ENCODE data around the gene CCDC88C. TPM values are rescaled to one million over a fixed set of nuclear protein-coding genes. Genes with fewer than 3 reads are reported as not detected.

Gene CCDC88C
- total RNA-seq, 6 experiments from 2014 or later: 0.09 to 0.61 (median 0.19) TPM; not detected in 3

- no peak for DNase-seq
- Mint-ChIP-seq H3K27me3 (ENCODE audit: insufficient read depth) (peaks cover 44% of the 10 kb centered on the region), H3K9me3 (no peaks in the 10 kb centered on the region), H3K27ac (no peak overlapping the region), H3K36me3 (ENCODE audit: low read depth) (no peaks in the 10 kb centered on the region), H3K4me1 (ENCODE audit: low read depth) (no peaks in the 10 kb centered on the region), H3K4me3 (no peak overlapping the region)
- TF ChIP-seq, protein P1, sequence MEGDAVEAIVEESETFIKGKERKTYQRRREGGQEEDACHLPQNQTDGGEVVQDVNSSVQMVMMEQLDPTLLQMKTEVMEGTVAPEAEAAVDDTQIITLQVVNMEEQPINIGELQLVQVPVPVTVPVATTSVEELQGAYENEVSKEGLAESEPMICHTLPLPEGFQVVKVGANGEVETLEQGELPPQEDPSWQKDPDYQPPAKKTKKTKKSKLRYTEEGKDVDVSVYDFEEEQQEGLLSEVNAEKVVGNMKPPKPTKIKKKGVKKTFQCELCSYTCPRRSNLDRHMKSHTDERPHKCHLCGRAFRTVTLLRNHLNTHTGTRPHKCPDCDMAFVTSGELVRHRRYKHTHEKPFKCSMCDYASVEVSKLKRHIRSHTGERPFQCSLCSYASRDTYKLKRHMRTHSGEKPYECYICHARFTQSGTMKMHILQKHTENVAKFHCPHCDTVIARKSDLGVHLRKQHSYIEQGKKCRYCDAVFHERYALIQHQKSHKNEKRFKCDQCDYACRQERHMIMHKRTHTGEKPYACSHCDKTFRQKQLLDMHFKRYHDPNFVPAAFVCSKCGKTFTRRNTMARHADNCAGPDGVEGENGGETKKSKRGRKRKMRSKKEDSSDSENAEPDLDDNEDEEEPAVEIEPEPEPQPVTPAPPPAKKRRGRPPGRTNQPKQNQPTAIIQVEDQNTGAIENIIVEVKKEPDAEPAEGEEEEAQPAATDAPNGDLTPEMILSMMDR (IDR thresholded peaks at IDR 0.05): no peak
Observed at GRCh38 chr14:91360490-91361232, 57.0 kb downstream of the CCDC88C start.

DNA sequence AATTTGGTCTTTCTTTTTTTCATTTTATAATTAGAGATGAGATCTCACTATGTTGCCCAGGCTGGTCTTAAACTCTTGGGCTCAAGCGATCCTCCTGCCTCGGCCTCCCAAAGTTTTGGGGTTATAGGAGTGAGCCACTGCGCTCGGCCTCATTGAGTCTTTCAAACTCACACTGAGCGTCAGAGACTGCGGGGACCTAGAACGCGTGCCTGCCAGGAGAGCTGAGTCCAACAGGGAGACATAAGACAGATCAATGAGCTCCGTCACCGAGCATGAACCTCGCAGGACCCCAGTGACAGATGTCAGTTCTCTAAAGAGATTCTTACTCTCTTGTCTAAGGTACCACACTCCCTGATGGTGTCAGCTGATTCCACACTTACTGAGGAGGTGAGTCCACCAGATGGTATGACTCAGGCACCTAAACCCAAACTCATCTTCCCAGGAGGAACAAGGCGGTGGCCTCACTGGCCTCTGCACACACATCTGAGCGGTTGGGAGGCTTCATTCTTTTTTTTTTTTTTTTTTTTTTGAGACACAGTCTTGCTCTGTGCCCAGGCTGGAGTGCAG, 58.9 kb downstream of the CCDC88C start:
- Mint-ChIP-seq H3K27me3 (ENCODE audit: insufficient read depth) (peaks cover 47% of the 10 kb centered on the region), H3K4me3 (no peak overlapping the region), H3K27ac (no peak overlapping the region), H3K4me1 (ENCODE audit: low read depth) (no peaks in the 10 kb centered on the region), H3K36me3 (ENCODE audit: low read depth) (no peaks in the 10 kb centered on the region), H3K9me3 (no peaks in the 10 kb centered on the region)
- DNase-seq: no peak
- TF ChIP-seq, protein P1 (IDR thresholded peaks at IDR 0.05): no peak

- Mint-ChIP-seq H3K9me3 (no peaks in the 10 kb centered on the region), H3K4me3 (no peak overlapping the region), H3K4me1 (ENCODE audit: low read depth) (no peaks in the 10 kb centered on the region), H3K36me3 (ENCODE audit: low read depth) (no peaks in the 10 kb centered on the region), H3K27ac (no peak overlapping the region), H3K27me3 (ENCODE audit: insufficient read depth) (peaks cover 54% of the 10 kb centered on the region)
- DNase-seq: no peak
- TF ChIP-seq, protein P1 (IDR thresholded peaks at IDR 0.05): no peak
Observed at GRCh38 chr14:91358025-91358319, 59.6 kb downstream of the CCDC88C start.

- H3K9me3 Mint-ChIP-seq: no peaks in the 10 kb centered on the region
- H3K27ac Mint-ChIP-seq: no peak overlapping the region
- no peak for DNase-seq
- TF ChIP-seq, protein P1 (IDR thresholded peaks at IDR 0.05): no peak
- no peak overlapping the region for H3K4me3 Mint-ChIP-seq
- peaks cover 58% of the 10 kb centered on the region for H3K27me3 Mint-ChIP-seq (ENCODE audit: insufficient read depth)
- no peaks in the 10 kb centered on the region for H3K4me1 Mint-ChIP-seq (ENCODE audit: low read depth)
- no peaks in the 10 kb centered on the region for H3K36me3 Mint-ChIP-seq (ENCODE audit: low read depth)
Observed at GRCh38 chr14:91357272-91358024, 60.2 kb downstream of the CCDC88C start.

- peaks cover 61% of the 10 kb centered on the region for H3K27me3 Mint-ChIP-seq (ENCODE audit: insufficient read depth)
- peaks cover under 1% of the 10 kb centered on the region; the same call in 1 of the 2 replicates for H3K4me1 Mint-ChIP-seq (ENCODE audit: low read depth)
Observed at GRCh38 chr14:91356181-91356763, 61.3 kb downstream of the CCDC88C start.

More at GRCh38 chr14:91356181-91356763, 61.3 kb downstream of the CCDC88C start:
- no peak overlapping the region for H3K4me3 Mint-ChIP-seq
- no peak overlapping the region for H3K27ac Mint-ChIP-seq
- TF ChIP-seq, protein P1 (IDR thresholded peaks at IDR 0.05): no peak
- no peaks in the 10 kb centered on the region for H3K36me3 Mint-ChIP-seq (ENCODE audit: low read depth)
- no peak for DNase-seq
- no peaks in the 10 kb centered on the region for H3K9me3 Mint-ChIP-seq

Data from HFFc6 (cell line).